IMR-90 (cell line): ENCODE data around the gene OLFML1. TPM values are rescaled to one million over a fixed set of nuclear protein-coding genes. Genes with fewer than 3 reads are reported as not detected.

ENCODE experiments used
- ATAC-seq: fragments of 200-7000 bp; cut with Tn5 transposase; 2 replicates; pipeline ENCODE4 v1.9.1; 2020; ENCODE audit warnings: low read depth, mild to moderate bottlenecking, moderate library complexity
- BruUV-seq: library from RNA; stranded (reverse); fragments of 400-500 nt; replicated peaks from 2 replicates; lab custom pipeline; 2021; lab: Mats Ljungman, UMichigan
- CTCF ChIA-PET: fragments of 300-600 bp; formaldehyde crosslinking; extraction: SDS; loops from one replicate; lab custom pipeline; 2021; ENCODE audit warnings: antibody characterized with exemption; lab: Yijun Ruan, JAX
- POLR2A ChIA-PET: fragments of 300-600 bp; sonication (Branson Sonifier 250); formaldehyde crosslinking; loops from one replicate; lab custom pipeline; 2022; ENCODE audit warnings: antibody characterized with exemption; ENCODE audit not compliant: unreplicated experiment; lab: Charles Lee
- DNase-seq: peaks from one replicate; pipeline ENCODE4 v3.0.0; 2013
- H2AFZ ChIP-seq: replicated peaks from 2 replicates; pipeline ENCODE3; 2013; ENCODE audit warnings: low read length, mild to moderate bottlenecking; ENCODE audit not compliant: poor library complexity
- H2AK5ac ChIP-seq: 2 replicates; pipeline ENCODE4 v1.6.1; 2013; ENCODE audit warnings: low read depth, low read length, inconsistent platforms
- H2AK9ac ChIP-seq: replicated peaks from 2 replicates; pipeline ENCODE3; 2013; ENCODE audit warnings: mild to moderate bottlenecking, low read depth, low read length, moderate library complexity; ENCODE audit not compliant: poor library complexity
- H2BK120ac ChIP-seq: 2 replicates; pipeline ENCODE4 v1.6.1; 2013; ENCODE audit warnings: low read depth, low read length, inconsistent platforms
- H2BK15ac ChIP-seq: 3 replicates; pipeline ENCODE4 v1.6.1; 2013; ENCODE audit warnings: low read depth, low read length, inconsistent platforms
- H2BK20ac ChIP-seq: 2 replicates; pipeline ENCODE4 v1.6.1; 2013; ENCODE audit warnings: low read depth, mild to moderate bottlenecking, inconsistent platforms, low read length, moderate library complexity
- H2BK5ac ChIP-seq: 2 replicates; pipeline ENCODE4 v1.6.1; 2013; ENCODE audit warnings: mild to moderate bottlenecking, low read depth, low read length, inconsistent platforms; ENCODE audit not compliant: poor library complexity, severe bottlenecking
- H3K14ac ChIP-seq: replicated peaks from 2 replicates; pipeline ENCODE4 v1.6.1; 2013; ENCODE audit warnings: low read depth, low read length, inconsistent platforms
- H3K18ac ChIP-seq: 2 replicates; pipeline ENCODE4 v1.6.1; 2013; ENCODE audit warnings: low read depth, low read length, control low read depth
- H3K23ac ChIP-seq: 2 replicates; pipeline ENCODE4 v1.6.1; 2013; ENCODE audit warnings: low read depth, low read length, inconsistent platforms
- H3K27ac ChIP-seq: 2 replicates; pipeline ENCODE4 v1.5.1; 2013; ENCODE audit warnings: mild to moderate bottlenecking, control low read depth, low read length; ENCODE audit not compliant: insufficient read depth
- H3K27me3 ChIP-seq: 2 replicates; pipeline ENCODE4 v1.6.1; 2013; ENCODE audit warnings: low read length; ENCODE audit not compliant: control insufficient read depth, insufficient read depth
- H3K36me3 ChIP-seq: 2 replicates; pipeline ENCODE4 v1.6.1; 2013; ENCODE audit warnings: low read length, mixed read lengths; ENCODE audit not compliant: control insufficient read depth, insufficient read depth
- H3K4ac ChIP-seq: 2 replicates; pipeline ENCODE4 v1.6.1; 2013; ENCODE audit warnings: low read depth, low read length, inconsistent platforms
- H3K4me1 ChIP-seq: 2 replicates; pipeline ENCODE4 v1.6.1; 2013; ENCODE audit warnings: low read length, mixed read lengths; ENCODE audit not compliant: control insufficient read depth, insufficient read depth
- H3K4me2 ChIP-seq: 2 replicates; pipeline ENCODE4 v1.6.1; 2013; ENCODE audit warnings: low read depth, mild to moderate bottlenecking, control low read depth, low read length, moderate library complexity
- H3K4me3 ChIP-seq: 2 replicates; pipeline ENCODE4 v1.5.1; 2013; ENCODE audit warnings: low read depth, mild to moderate bottlenecking, control low read depth, low read length, moderate library complexity; ENCODE audit not compliant: insufficient read depth
- H3K56ac ChIP-seq: 2 replicates; pipeline ENCODE4 v1.6.1; 2013; ENCODE audit warnings: low read length, inconsistent platforms; ENCODE audit not compliant: insufficient read depth; ENCODE audit errors: extremely low read depth
- H3K79me1 ChIP-seq, 2 experiments: 2 replicates each; pipeline ENCODE4 v1.6.1; 2013; ENCODE audit warnings: low read length in 2 of 2, inconsistent platforms in 1 of 2, low read depth in 1 of 2
- H3K9ac ChIP-seq: 2 replicates; pipeline ENCODE4 v1.6.1; 2013; ENCODE audit warnings: low read depth, low read length, control low read depth
- H3K9me1 ChIP-seq: 2 replicates; pipeline ENCODE4 v1.6.1; 2013; ENCODE audit warnings: low read length, inconsistent platforms; ENCODE audit not compliant: insufficient read depth
- H3K9me3 ChIP-seq: 2 replicates; pipeline ENCODE4 v1.6.1; 2013; ENCODE audit warnings: low read length; ENCODE audit not compliant: control insufficient read depth, insufficient read depth
- H4K20me1 ChIP-seq: 2 replicates; pipeline ENCODE4 v1.6.1; 2013; ENCODE audit warnings: low read length, inconsistent platforms; ENCODE audit not compliant: insufficient read depth
- H4K5ac ChIP-seq: 2 replicates; pipeline ENCODE4 v1.6.1; 2013; ENCODE audit warnings: mild to moderate bottlenecking, low read depth, low read length, control low read depth
- H4K8ac ChIP-seq, 2 experiments: 2 replicates each; pipeline ENCODE4 v1.6.1; 2013; ENCODE audit warnings: low read depth in 2 of 2, low read length in 2 of 2, control low read depth in 1 of 2, inconsistent platforms in 1 of 2
- H4K91ac ChIP-seq: 2 replicates; pipeline ENCODE4 v1.6.1; 2013; ENCODE audit warnings: low read depth, low read length, inconsistent platforms; ENCODE audit not compliant: insufficient read depth
- BHLHE40 ChIP-seq: fragments of 150-350 bp; IDR thresholded peaks from 2 replicates; pipeline ENCODE4 v1.6.1; 2016; ENCODE audit warnings: mild to moderate bottlenecking, low read depth, low read length
- CEBPB ChIP-seq: IDR thresholded peaks from 2 replicates; pipeline ENCODE4 v1.6.1; 2012; ENCODE audit warnings: low read depth, low read length, improper control_type of control experiment
- CHD1 ChIP-seq: IDR thresholded peaks from 2 replicates; pipeline ENCODE4 v1.6.1; 2012; ENCODE audit warnings: low read depth, low read length, improper control_type of control experiment
- FOS ChIP-seq: fragments of 150-350 bp; IDR thresholded peaks from 2 replicates; pipeline ENCODE4 v1.6.1; 2016; ENCODE audit warnings: low read depth, low read length
- MAFK ChIP-seq: IDR thresholded peaks from 2 replicates; pipeline ENCODE4 v1.6.1; 2012; ENCODE audit warnings: low read depth, low read length, improper control_type of control experiment
- MAZ ChIP-seq: IDR thresholded peaks from 2 replicates; pipeline ENCODE4 v1.6.1; 2012; ENCODE audit warnings: low read depth, mild to moderate bottlenecking, low read length, improper control_type of control experiment, moderate library complexity, borderline replicate concordance
- MXI1 ChIP-seq: IDR thresholded peaks from 2 replicates; pipeline ENCODE4 v1.6.1; 2012; ENCODE audit warnings: low read depth, mild to moderate bottlenecking, low read length, moderate library complexity, borderline replicate concordance
- NFE2L2 ChIP-seq: fragments of 150-350 bp; IDR thresholded peaks from 2 replicates; pipeline ENCODE4 v1.6.1; 2016; ENCODE audit warnings: low read depth, mild to moderate bottlenecking, low read length
- POLR2A ChIP-seq: IDR thresholded peaks from 2 replicates; pipeline ENCODE4 v1.6.1; 2012; ENCODE audit warnings: mild to moderate bottlenecking, low read depth, low read length
- RAD21 ChIP-seq: IDR thresholded peaks from 2 replicates; pipeline ENCODE4 v1.6.1; 2012; ENCODE audit warnings: low read length, improper control_type of control experiment
- RCOR1 ChIP-seq: IDR thresholded peaks from 2 replicates; pipeline ENCODE4 v1.6.1; 2012; ENCODE audit warnings: mild to moderate bottlenecking, low read length, improper control_type of control experiment; ENCODE audit not compliant: insufficient replicate concordance
- RFX5 ChIP-seq: IDR thresholded peaks from 2 replicates; pipeline ENCODE4 v1.8.0; 2012; ENCODE audit warnings: low read depth, mild to moderate bottlenecking, low read length, moderate library complexity
- SMC3 ChIP-seq: fragments of 150-350 bp; IDR thresholded peaks from 2 replicates; pipeline ENCODE4 v1.6.1; 2016; ENCODE audit warnings: low read depth, mild to moderate bottlenecking, antibody characterized with exemption, low read length, moderate library complexity
- USF2 ChIP-seq: fragments of 150-350 bp; IDR thresholded peaks from 2 replicates; pipeline ENCODE4 v1.6.1; 2017; ENCODE audit warnings: mild to moderate bottlenecking, antibody characterized with exemption, low read length, low read depth
- WGBS, 2 experiments: methylation state at CpG; one replicate each; pipeline versions ENCODE4 v1.1.5 to v1.1.7; 2013; ENCODE audit warnings: missing lambda C conversion rate in 2 of 2; ENCODE audit not compliant: insufficient read length in 1 of 2; ENCODE audit errors: extremely low coverage in 2 of 2; 5-methylcytosine and 5-hydroxymethylcytosine counted together
- dilution Hi-C: fragments of 300-500 bp; cut with HindIII; formaldehyde crosslinking; loops from one replicate; pipeline ENCODE4 v1.14.3; 2018; ENCODE audit warnings: low sequenced_read_pairs; ENCODE audit not compliant: unreplicated experiment
- in situ Hi-C: fragments of 300-500 bp; cut with MboI; formaldehyde crosslinking; loops from 3 replicates; pipeline ENCODE4 v1.14.3; 2019; ENCODE audit warnings: low sequenced_read_pairs, inconsistent platforms, mixed read lengths
- intact Hi-C: fragments of 100-400 bp; cut with micrococcal nuclease; formaldehyde crosslinking; loops from 2 replicates; pipeline ENCODE4 v1.10.0; 2022
- polyA plus RNA-seq, 3 experiments: library from polyadenylated mRNA; depleted of rRNA; stranded (reverse); fragments of >200 nt; gene quantifications; 2 replicates each; pipeline ENCODE4 v1.2.3, GENCODE V29; 2012; ENCODE audit warnings: low replicate concordance in 1 of 3
- total RNA-seq: library from RNA; depleted of rRNA; stranded (reverse); fragments of >200 nt; gene quantifications from 2 replicates; pipeline ENCODE4 v1.2.3, GENCODE V29; 2012
- TF ChIP-seq, protein P1 (sequence below): conservative IDR thresholded peaks from 2 replicates; pipeline ENCODE4 v1.5.1; 2012; ENCODE audit warnings: mild to moderate bottlenecking, low read depth, low read length, improper control_type of control experiment
- TF ChIP-seq, protein P2 (sequence below): fragments of 150-350 bp; IDR thresholded peaks from 2 replicates; pipeline ENCODE4 v1.6.1; 2016; ENCODE audit warnings: low read depth, mild to moderate bottlenecking, low read length, moderate library complexity, borderline replicate concordance

OLFML1 gene
- total and polyA plus RNA-seq, 2 of the 4 experiments (the other 2 are of a cell fraction): 0.10 to 0.18 TPM

DNA sequence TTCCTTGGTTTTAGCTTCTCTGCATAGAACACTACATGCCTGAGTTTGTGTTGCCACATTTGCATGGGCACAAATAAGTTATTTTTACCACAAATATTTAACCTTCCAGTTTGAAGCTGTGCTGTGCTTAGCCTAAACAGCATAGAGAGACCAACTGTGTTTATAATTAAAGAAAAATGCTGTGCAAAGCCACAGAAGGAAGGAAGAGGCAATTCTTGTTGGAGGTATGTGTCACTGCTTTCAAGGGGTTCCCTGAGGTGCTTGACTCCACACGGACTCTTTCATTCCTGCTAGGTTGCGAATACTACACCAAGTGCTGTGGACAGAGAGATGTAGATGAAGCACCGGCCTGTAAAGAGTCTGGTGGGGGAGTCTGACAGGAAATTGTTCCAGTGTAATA lies 47.6 kb upstream of the OLFML1 start:
- Histone ChIP-seq H3K23ac (no peak overlapping the region), H3K27ac (no peak overlapping the region), H2AK5ac (no peak overlapping the region), H4K8ac (no peak overlapping the region), H3K79me1 (no peaks in the 10 kb centered on the region), H4K20me1 (no peaks in the 10 kb centered on the region), H2AFZ (no peak overlapping the region), H2BK120ac (no peak overlapping the region), H3K36me3 (no peaks in the 10 kb centered on the region), H4K5ac (no peak overlapping the region), H2BK20ac (no peak overlapping the region), H2BK5ac (no peak overlapping the region), H3K56ac (no peak overlapping the region), H3K4me2 (no peak overlapping the region), H3K9me3 (no peaks in the 10 kb centered on the region), H3K4me1 (no peaks in the 10 kb centered on the region), H3K14ac (no peak overlapping the region), H3K4me3 (no peak overlapping the region), H3K9ac (no peak overlapping the region), H3K27me3 (no peaks in the 10 kb centered on the region), H3K18ac (no peak overlapping the region), H4K91ac (no peak overlapping the region), H3K4ac (no peak overlapping the region), H2BK15ac (no peak overlapping the region), H2AK9ac (no peak overlapping the region), H3K9me1 (no peaks in the 10 kb centered on the region)
- CTCF ChIA-PET: no interaction called here
- DNase-seq: no peak
- WGBS, 2 experiments: 40% methylated on average over 1 of the region's 3 CpGs; no CpG with 5 or more reads in 1 of the 2 experiments
- TF ChIP-seq, protein P1, sequence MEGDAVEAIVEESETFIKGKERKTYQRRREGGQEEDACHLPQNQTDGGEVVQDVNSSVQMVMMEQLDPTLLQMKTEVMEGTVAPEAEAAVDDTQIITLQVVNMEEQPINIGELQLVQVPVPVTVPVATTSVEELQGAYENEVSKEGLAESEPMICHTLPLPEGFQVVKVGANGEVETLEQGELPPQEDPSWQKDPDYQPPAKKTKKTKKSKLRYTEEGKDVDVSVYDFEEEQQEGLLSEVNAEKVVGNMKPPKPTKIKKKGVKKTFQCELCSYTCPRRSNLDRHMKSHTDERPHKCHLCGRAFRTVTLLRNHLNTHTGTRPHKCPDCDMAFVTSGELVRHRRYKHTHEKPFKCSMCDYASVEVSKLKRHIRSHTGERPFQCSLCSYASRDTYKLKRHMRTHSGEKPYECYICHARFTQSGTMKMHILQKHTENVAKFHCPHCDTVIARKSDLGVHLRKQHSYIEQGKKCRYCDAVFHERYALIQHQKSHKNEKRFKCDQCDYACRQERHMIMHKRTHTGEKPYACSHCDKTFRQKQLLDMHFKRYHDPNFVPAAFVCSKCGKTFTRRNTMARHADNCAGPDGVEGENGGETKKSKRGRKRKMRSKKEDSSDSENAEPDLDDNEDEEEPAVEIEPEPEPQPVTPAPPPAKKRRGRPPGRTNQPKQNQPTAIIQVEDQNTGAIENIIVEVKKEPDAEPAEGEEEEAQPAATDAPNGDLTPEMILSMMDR: no peak
- TF ChIP-seq FOS (no peak), CEBPB (no peak), MAFK (no peak), SMC3 (no peak), RAD21 (no peak), POLR2A (no peak), BHLHE40 (no peak), MXI1 (no peak), RFX5 (no peak), USF2 (no peak), MAZ (no peak), NFE2L2 (no peak), CHD1 (no peak), RCOR1 (no peak)
- TF ChIP-seq, protein P2, sequence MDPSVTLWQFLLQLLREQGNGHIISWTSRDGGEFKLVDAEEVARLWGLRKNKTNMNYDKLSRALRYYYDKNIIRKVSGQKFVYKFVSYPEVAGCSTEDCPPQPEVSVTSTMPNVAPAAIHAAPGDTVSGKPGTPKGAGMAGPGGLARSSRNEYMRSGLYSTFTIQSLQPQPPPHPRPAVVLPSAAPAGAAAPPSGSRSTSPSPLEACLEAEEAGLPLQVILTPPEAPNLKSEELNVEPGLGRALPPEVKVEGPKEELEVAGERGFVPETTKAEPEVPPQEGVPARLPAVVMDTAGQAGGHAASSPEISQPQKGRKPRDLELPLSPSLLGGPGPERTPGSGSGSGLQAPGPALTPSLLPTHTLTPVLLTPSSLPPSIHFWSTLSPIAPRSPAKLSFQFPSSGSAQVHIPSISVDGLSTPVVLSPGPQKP: no peak
- dilution Hi-C loops (no loop called here), in situ Hi-C loops (loop anchor here (25.0 kb wide), 1 partner anchor 625 kb away; no protein-coding TSS in a partner anchor), intact Hi-C loops (no loop called here)
- ATAC-seq: no peak
- BruUV-seq: no TSS peak
- POLR2A ChIA-PET: no interaction called here
